H4 (cell line): Measurements from ENCODE around the gene AHCYL2. TPM values are rescaled to one million over a fixed set of nuclear protein-coding genes. Genes with fewer than 3 reads are reported as not detected.
A peak's percentile ranks its signal among the peaks of the same experiment; 100 is the strongest.
"Not testable (repeated sequence)": the region's sequence is repeated elsewhere in the genome, so short reads cannot be mapped to it uniquely, and the experiment has no call there.

ENCODE experiments used
- DNase-seq: peaks from one replicate; pipeline ENCODE4 v3.0.0-alpha.2; 2015; ENCODE audit warnings: low spot score
- total RNA-seq: library from RNA; depleted of rRNA; stranded (reverse); fragments of >200 nt; shearing (Covaris generic); gene quantifications from 2 replicates; pipeline ENCODE4 v1.2.3, GENCODE V29; 2014

AHCYL2 gene
- total RNA-seq, 1 experiment from 2014 or later: 10.1 TPM

DNA sequence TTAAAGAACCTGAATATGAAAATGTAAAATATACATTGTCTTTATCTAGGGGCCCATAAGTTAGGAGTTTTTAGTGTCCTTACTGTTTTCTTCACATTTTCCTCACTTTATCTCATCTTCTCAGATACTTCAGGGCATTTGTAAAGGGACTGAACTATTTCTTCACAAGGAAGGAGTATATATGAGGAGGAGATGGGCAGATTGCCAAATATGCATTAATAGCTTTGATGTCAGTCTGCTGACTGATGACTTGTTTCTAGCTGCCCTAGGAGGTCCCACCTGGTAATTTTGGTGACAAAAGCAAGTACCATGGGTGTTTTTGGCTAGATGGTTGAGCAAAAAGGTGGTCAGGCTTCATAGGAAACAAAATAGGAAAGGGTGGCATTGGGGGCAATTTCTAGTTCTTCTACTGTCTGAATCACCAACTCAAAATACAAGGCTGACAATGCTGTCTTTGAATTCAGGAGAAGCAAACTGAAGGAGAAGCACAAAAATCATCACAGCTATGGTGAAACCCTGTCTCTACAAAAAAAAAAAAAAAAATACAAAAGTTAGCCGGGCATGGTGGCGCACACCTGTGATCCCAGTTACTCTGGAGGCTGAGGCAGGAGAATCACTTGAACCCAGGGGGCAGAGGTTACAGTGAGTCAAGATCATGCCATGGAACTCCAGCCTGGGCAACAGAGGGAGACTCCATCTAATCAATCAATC, 199.0 kb downstream of the AHCYL2 start:
- no peak for DNase-seq

DNA sequence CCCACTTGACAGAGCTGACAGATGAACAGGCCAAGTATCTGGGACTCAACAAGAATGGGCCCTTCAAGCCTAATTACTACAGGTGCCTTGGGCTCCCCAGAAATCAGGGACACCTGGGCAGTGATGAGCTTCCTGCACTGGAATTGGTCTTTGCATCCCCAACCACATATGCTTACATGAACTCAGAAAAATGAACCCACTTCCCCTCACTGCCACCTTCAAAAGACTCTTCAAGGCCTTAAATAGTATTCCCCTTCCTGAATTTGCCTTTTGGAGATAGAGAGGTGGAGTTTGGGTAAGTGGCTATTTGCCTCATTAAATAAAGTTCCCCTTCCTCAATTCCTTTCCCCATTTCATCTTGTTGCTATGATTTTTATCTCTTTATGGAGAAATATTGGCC, 201.7 kb downstream of the AHCYL2 start:
- DNase-seq: no peak

GRCh38 chr7:129427526-129428045, 202.8 kb downstream of the AHCYL2 start:
- no peak for DNase-seq

GRCh38 chr7:129431911-129432643, 207.2 kb downstream of the AHCYL2 start:
- DNase-seq: no peak

GRCh38 chr7:129433847-129434674, 209.2 kb downstream of the AHCYL2 start, which contains the start of gene STRIP2:
STRIP2 (plus strand) TSS chr7:129434432; CDS start chr7:129434473, 41 bp downstream.
- peak; percentile 71 for DNase-seq

GRCh38 chr7:129434675-129435318, 210.0 kb downstream of the AHCYL2 start:
- DNase-seq: no peak

- DNase-seq: no peak
Measured at GRCh38 chr7:129435414-129435829, 210.6 kb downstream of the AHCYL2 start.

DNA sequence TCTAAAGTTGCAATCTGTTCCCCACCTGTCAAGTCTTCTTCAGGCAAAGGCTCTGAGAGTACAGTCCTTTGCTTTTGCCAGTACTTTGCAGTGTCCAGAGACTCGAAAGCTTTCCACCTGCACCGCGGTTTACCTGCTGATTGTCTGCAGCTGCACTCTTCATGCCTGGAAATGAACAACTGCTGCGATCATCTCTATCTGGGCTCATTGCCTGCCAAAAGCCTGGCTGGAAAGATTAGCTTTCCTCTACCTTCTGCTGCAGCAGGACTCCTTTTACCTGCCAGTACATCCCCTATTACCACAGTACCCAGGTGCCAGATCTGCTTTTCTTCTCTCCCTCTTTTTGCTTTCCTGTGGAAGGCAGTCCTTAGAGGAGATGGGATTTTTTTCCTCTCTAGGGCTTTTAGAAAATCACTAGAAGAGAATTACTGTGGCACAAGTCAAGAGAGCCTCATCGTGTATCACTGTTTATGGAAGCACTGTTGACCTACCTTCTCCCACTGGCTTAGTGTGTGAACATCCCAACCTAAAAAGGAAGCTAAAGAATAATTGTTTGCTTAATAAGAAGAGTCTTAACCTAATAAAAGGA, 211.6 kb downstream of the AHCYL2 start:
- no peak for DNase-seq

DNA sequence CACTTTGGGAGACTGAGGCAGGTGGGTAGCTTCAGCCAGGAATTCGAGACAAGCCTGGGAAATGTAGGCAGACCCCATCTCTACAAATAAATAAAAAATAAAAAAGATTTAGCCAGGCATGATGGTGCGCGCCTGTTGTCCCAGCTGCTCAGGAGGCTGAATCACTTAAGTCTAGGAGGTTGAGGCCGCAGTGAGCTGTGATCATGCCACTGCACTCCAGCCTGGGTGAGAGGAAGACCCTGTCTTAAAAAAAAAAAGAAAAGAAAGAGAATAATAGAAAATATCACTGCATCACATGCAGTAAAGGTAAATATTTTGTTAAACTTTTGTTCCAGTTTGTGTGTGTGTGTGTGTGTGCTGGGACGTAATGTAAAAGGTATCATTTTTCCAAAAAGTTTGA, 212.4 kb downstream of the AHCYL2 start:
- DNase-seq: no peak

- DNase-seq: no peak
Measured at GRCh38 chr7:129438281-129438838, 213.5 kb downstream of the AHCYL2 start.

- DNase-seq: peak; percentile 25
Measured at GRCh38 chr7:129438839-129439651, 214.2 kb downstream of the AHCYL2 start.

DNA sequence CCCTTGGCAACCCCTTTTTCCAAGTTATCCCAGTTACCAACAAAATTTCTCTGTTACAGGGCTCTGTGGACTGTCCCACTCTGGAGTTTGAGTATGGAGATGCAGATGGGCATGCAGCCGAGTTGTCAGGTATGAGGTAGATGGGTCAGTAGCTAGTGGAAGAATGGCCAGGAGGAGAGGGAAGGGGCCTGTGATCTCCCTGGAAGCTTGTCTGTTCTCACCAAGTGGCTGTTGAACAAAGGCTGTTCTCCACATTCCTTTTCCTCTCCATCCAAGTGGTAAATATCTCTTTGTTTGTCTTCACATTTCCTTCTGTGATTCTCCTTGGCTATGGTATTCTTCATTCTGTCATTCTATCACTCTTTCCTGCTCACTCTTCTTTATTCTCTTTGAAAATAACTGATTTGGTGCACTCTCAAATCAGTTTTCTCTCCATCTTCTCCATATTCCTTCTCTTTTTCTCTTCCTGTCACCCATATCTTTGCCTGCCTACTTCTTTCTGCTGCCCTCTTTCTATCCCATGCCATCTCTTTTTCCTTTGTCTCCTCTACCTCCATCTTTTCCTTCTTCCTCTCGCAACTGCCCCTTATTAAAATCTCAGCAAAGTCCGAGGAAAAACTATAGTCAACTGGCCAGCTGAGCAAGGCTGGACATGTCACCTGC, 215.3 kb downstream of the AHCYL2 start:
- DNase-seq: no peak

GRCh38 chr7:129443612-129444011, 218.8 kb downstream of the AHCYL2 start:
- DNase-seq: no peak

DNA sequence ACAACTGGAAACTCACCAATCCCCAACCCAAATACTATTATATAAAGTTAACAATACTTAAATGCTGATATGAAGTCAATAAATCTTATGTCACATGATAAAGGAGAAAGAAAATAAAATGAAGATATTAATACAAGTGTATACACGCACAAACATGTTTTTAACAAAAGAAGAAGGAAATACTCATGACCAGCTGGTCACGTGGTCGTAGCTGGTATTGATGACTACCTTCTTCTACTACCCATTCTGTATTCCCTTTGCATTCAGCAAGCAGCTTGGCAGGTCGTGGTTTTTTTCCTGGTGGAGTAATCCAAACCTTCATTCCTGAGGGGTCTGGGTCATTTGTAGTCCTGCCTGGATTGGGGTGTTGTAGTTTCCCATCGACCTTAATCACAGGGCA, 219.9 kb downstream of the AHCYL2 start:
- not testable (repeated sequence) for DNase-seq

DNA sequence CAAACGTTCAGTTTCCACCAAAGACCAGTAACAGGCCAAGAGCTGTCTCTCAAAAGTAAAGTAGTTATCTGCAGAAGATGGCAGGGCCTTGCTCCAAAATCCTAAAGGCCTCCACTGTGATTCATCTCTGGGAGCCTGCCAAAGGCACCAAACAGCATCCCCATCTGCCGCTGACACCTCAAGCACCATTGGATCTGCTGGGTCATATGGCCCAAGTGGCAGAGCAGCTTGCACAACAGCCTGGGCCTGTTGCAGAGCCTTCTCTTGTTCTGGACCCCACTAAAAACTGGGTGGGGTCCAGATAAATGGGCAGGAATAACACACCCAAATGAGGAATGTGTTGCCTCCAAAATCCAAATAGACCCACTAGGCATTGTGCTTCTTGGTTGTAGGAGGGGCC, 222.1 kb downstream of the AHCYL2 start:
- not testable (repeated sequence) for DNase-seq

GRCh38 chr7:129447445-129447844, 222.6 kb downstream of the AHCYL2 start:
- DNase-seq: not testable (repeated sequence)

GRCh38 chr7:129448608-129449007, 223.8 kb downstream of the AHCYL2 start:
- not testable (repeated sequence) for DNase-seq

GRCh38 chr7:129450295-129450694, 225.5 kb downstream of the AHCYL2 start:
- DNase-seq: no peak

- no peak for DNase-seq
Measured at GRCh38 chr7:129452589-129453231, 227.9 kb downstream of the AHCYL2 start.
